HepG2 (cell line): ENCODE results near the gene MMS19. TPM values are rescaled to one million over a fixed set of nuclear protein-coding genes. Genes with fewer than 3 reads are reported as not detected.
A peak's percentile ranks its signal among the peaks of the same experiment; 100 is the strongest.
"Not testable (repeated sequence)": the region's sequence is repeated elsewhere in the genome, so short reads cannot be mapped to it uniquely, and the experiment has no call there.

ENCODE experiments used
- ATAC-seq: fragments of 200-7000 bp; cut with Tn5 transposase; 3 replicates; pipeline ENCODE4 v1.9.1; 2020; ENCODE audit warnings: mild to moderate bottlenecking, moderate library complexity
- BruUV-seq: library from RNA; stranded (reverse); fragments of 400-500 nt; replicated peaks from 2 replicates; lab custom pipeline; 2021; lab: Mats Ljungman, UMichigan
- CTCF ChIA-PET: fragments of 300-600 bp; formaldehyde crosslinking; extraction: SDS; loops from one replicate; lab custom pipeline; 2021; ENCODE audit warnings: low total read pairs, inconsistent platforms, low intra/inter-chr PET ratio; lab: Yijun Ruan, JAX
- POLR2A ChIA-PET: fragments of 350-600 bp; sonication (Branson Sonifier 250); formaldehyde crosslinking; loops from one replicate; lab custom pipeline; 2020; ENCODE audit warnings: antibody characterized with exemption, inconsistent platforms; lab: Yijun Ruan, JAX
- DNase-seq: peaks from one replicate; pipeline ENCODE4 v3.0.0-alpha.2; 2015; ENCODE audit warnings: low spot score
- FAIRE-seq: peaks from 3 replicates; lab custom pipeline; 2011; peaks lifted over from hg19 to GRCh38; lab: Jason Lieb, UNC
- H2AFZ ChIP-seq: one replicate; pipeline ENCODE4 v1.6.1; 2011; ENCODE audit warnings: low read length, inconsistent platforms
- H3K27ac ChIP-seq: fragments of 300-600 bp; 3 replicates; pipeline ENCODE4 v1.8.0; 2011; ENCODE audit warnings: mixed run types, mild to moderate bottlenecking, mixed read lengths, low read length, inconsistent platforms; ENCODE audit not compliant: insufficient read depth; ENCODE audit errors: extremely low read length
- H3K27me3 ChIP-seq, 2 experiments: fragments of 200-600 bp in 1 of 2; 2 replicates in 1 of 2; 3 replicates in 1 of 2; pipeline versions ENCODE4 v1.6.0 to v1.8.0; 2011; ENCODE audit warnings: low read length in 2 of 2, mild to moderate bottlenecking in 2 of 2, moderate library complexity in 2 of 2, inconsistent platforms in 1 of 2; ENCODE audit not compliant: insufficient read depth in 2 of 2, control insufficient read depth in 1 of 2
- H3K36me3 ChIP-seq, 2 experiments: fragments of 200-600 bp in 1 of 2; replicated peaks in 1 of 2; 2 replicates in 1 of 2; 3 replicates in 1 of 2; pipeline versions ENCODE4 v1.5.1 to v1.8.0; 2011; ENCODE audit warnings: low read length in 2 of 2, inconsistent platforms in 1 of 2; ENCODE audit not compliant: insufficient read depth in 2 of 2, control insufficient read depth in 1 of 2
- H3K4me1 ChIP-seq: 2 replicates; pipeline ENCODE4 v1.5.1; 2012; ENCODE audit warnings: low read length, inconsistent platforms; ENCODE audit not compliant: insufficient read depth
- H3K4me2 ChIP-seq: 2 replicates; pipeline ENCODE4 v1.6.0; 2011; ENCODE audit warnings: low read depth, low read length, inconsistent platforms
- H3K4me3 ChIP-seq, 3 experiments: fragments of 200-600 bp in 1 of 3; sonication (generic), shearing (Covaris generic) in 1 of 3; replicated peaks in 1 of 3; 2 replicates each; pipeline ENCODE4 v1.5.1; 2011 to 2016; ENCODE audit warnings: low read length in 3 of 3, inconsistent platforms in 2 of 3, low read depth in 2 of 3, mild to moderate bottlenecking in 2 of 3, control low read depth in 1 of 3, mixed read lengths in 1 of 3; ENCODE audit not compliant: insufficient read depth in 1 of 3
- H3K79me2 ChIP-seq: one replicate; pipeline ENCODE4 v1.6.1; 2011; ENCODE audit warnings: low read length, inconsistent platforms; ENCODE audit not compliant: insufficient read depth
- H3K9ac ChIP-seq: 2 replicates; pipeline ENCODE4 v1.6.0; 2011; ENCODE audit warnings: mild to moderate bottlenecking, low read depth, low read length, inconsistent platforms; ENCODE audit not compliant: insufficient read depth
- H3K9me3 ChIP-seq: 2 replicates; pipeline ENCODE4 v1.5.1; 2012; ENCODE audit warnings: mild to moderate bottlenecking, low read length
- H4K20me1 ChIP-seq: 2 replicates; pipeline ENCODE4 v1.6.0; 2011; ENCODE audit warnings: inconsistent platforms, mild to moderate bottlenecking, low read length, moderate library complexity; ENCODE audit not compliant: insufficient read depth
- GABPB1 ChIP-seq: IDR thresholded peaks from 2 replicates; pipeline ENCODE4 v1.6.1; 2016; ENCODE audit warnings: mild to moderate bottlenecking, missing genetic modification reagents, moderate library complexity, missing compliant biosample characterization
- SALL1 ChIP-seq: sonication (generic); formaldehyde crosslinking; IDR thresholded peaks from 2 replicates; pipeline ENCODE4 v1.8.0; 2022; ENCODE audit warnings: mild to moderate bottlenecking, missing genetic modification reagents
- SPEN ChIP-seq: sonication (generic); formaldehyde crosslinking; IDR thresholded peaks from 2 replicates; pipeline ENCODE4 v1.5.1; 2020; ENCODE audit warnings: low read depth, mild to moderate bottlenecking, missing genetic modification reagents
- YEATS4 ChIP-seq: sonication (generic); formaldehyde crosslinking; IDR thresholded peaks from 2 replicates; pipeline ENCODE4 v1.4.0; 2020; ENCODE audit warnings: missing genetic modification reagents, borderline replicate concordance
- WGBS: methylation state at CpG from one replicate; pipeline ENCODE4 v1.1.6; 2017; ENCODE audit warnings: low lambda C conversion rate; 5-methylcytosine and 5-hydroxymethylcytosine counted together
- in situ Hi-C: cut with HindIII; loops from 2 replicates; pipeline ENCODE4 v1.10.0; 2017; ENCODE audit warnings: low pct_unique_long_range_greater_than_20kb; ENCODE audit not compliant: extremely low pct_ligation_motif_present
- intact Hi-C: fragments of 100-400 bp; cut with micrococcal nuclease; formaldehyde crosslinking; loops from one replicate; pipeline ENCODE4 v1.10.0; 2022; ENCODE audit not compliant: unreplicated experiment
- polyA plus RNA-seq, 8 experiments: library from polyadenylated mRNA; depleted of rRNA in 3 of 8; stranded (reverse) in 7 of 8; unstranded in 1 of 8; fragments of >200 nt; fragmentation: Illumina TruSeq in 4 of 8; extraction: Trizol in 4 of 8; gene quantifications; 2 replicates each; pipeline versions ENCODE4 v1.2.1 to v1.2.3, GENCODE V29; 2011 to 2016; ENCODE audit warnings: low read depth in 4 of 8, missing spikeins in 1 of 8, mixed read lengths in 1 of 8; ENCODE audit not compliant: insufficient read depth in 1 of 8
- total RNA-seq, 5 experiments: library from RNA; depleted of rRNA; stranded (reverse); fragments of >200 nt; fragmentation: Illumina TruSeq; extraction: Trizol; gene quantifications; 2 replicates each; pipeline ENCODE4 v1.2.3, GENCODE V29; 2016; ENCODE audit warnings: low read depth in 1 of 5
- TF ChIP-seq, protein P1 (sequence below): sonication (generic); formaldehyde crosslinking; IDR thresholded peaks from 2 replicates; pipeline ENCODE4 v1.4.0; 2020; ENCODE audit warnings: missing genetic modification reagents, borderline replicate concordance
- TF ChIP-seq, protein P2 (sequence below): sonication (generic); formaldehyde crosslinking; IDR thresholded peaks from 2 replicates; pipeline ENCODE4 v1.5.0; 2020; ENCODE audit warnings: missing genetic modification reagents, mild to moderate bottlenecking, borderline replicate concordance
- TF ChIP-seq, protein P3 (sequence below), 2 experiments: sonication (generic) in 1 of 2; formaldehyde crosslinking in 1 of 2; IDR thresholded peaks; 2 replicates each; pipeline versions ENCODE4 v1.4.0 to v1.6.1; 2018 to 2020; ENCODE audit warnings: missing genetic modification reagents in 2 of 2, borderline replicate concordance in 1 of 2, low read depth in 1 of 2, mild to moderate bottlenecking in 1 of 2, missing biosample characterization in 1 of 2

Gene MMS19
- total and polyA plus RNA-seq, 2 of the 13 experiments (the other 11 are each of a cell fraction or from before 2014, with no cell fraction given), result 76.4 to 107 TPM

DNA sequence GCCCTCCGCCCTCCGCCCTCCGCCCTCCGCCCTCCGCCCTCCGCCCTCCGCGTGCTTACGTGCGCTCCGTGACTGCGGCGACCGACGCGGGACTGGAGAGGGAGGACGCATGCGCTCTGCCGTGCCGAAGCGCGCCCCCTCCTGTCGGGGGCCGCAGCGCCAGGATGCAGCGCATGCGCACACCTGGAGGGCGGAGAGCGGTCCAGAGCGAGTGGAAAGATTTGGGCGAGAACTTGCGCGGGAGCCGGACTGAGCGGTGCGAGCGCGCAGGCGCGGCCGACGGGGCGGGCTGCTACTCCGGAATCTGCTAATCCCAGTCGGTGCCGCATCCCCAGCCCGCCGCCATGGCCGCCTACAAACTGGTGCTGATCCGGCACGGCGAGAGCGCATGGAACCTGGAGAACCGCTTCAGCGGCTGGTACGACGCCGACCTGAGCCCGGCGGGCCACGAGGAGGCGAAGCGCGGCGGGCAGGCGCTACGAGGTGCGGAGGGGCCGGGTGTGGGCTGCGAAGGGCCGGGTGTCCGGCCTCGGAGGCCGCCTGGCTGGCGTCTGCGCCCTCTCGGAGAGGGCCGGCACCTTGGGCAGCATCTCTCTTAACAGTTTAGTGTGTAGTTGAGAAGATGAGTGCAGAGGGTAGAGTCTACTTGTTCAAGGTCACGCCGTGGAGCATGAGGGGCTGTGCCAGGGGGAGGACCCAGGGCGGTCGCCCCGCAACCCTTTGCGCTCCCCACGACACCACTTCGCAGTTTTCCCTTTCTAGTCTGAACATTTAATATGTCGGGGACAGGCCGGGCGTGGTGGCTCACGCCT, 72.1 kb downstream of the MMS19 start, which contains the start of gene PGAM1 (continued):
- TF ChIP-seq SPEN (CRISPR knock-in tag) (peak; percentile 77; the same call in 1 of the 2 replicates), GABPB1 (peak; percentile 80), SALL1 (CRISPR knock-in tag) (peak; percentile 79), YEATS4 (CRISPR knock-in tag) (peak; percentile 78; the same call in 1 of the 2 replicates)
- TF ChIP-seq, protein P1, sequence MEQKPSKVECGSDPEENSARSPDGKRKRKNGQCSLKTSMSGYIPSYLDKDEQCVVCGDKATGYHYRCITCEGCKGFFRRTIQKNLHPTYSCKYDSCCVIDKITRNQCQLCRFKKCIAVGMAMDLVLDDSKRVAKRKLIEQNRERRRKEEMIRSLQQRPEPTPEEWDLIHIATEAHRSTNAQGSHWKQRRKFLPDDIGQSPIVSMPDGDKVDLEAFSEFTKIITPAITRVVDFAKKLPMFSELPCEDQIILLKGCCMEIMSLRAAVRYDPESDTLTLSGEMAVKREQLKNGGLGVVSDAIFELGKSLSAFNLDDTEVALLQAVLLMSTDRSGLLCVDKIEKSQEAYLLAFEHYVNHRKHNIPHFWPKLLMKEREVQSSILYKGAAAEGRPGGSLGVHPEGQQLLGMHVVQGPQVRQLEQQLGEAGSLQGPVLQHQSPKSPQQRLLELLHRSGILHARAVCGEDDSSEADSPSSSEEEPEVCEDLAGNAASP (CRISPR knock-in tag), result peak; percentile 14; the same call in 1 of the 2 replicates
- TF ChIP-seq, protein P2, sequence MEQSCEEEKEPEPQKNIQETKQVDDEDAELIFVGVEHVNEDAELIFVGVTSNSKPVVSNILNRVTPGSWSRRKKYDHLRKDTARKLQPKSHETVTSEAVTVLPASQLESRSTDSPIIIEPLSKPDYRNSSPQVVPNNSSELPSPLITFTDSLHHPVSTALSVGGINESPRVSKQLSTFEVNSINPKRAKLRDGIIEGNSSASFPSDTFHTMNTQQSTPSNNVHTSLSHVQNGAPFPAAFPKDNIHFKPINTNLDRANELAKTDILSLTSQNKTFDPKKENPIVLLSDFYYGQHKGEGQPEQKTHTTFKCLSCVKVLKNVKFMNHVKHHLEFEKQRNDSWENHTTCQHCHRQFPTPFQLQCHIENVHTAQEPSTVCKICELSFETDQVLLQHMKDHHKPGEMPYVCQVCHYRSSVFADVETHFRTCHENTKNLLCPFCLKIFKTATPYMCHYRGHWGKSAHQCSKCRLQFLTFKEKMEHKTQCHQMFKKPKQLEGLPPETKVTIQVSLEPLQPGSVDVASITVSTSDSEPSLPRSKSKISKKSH (CRISPR knock-in tag), result 0 out of 2 replicates have a peak, but pooled peaks have one; percentile 9
- TF ChIP-seq, protein P3, sequence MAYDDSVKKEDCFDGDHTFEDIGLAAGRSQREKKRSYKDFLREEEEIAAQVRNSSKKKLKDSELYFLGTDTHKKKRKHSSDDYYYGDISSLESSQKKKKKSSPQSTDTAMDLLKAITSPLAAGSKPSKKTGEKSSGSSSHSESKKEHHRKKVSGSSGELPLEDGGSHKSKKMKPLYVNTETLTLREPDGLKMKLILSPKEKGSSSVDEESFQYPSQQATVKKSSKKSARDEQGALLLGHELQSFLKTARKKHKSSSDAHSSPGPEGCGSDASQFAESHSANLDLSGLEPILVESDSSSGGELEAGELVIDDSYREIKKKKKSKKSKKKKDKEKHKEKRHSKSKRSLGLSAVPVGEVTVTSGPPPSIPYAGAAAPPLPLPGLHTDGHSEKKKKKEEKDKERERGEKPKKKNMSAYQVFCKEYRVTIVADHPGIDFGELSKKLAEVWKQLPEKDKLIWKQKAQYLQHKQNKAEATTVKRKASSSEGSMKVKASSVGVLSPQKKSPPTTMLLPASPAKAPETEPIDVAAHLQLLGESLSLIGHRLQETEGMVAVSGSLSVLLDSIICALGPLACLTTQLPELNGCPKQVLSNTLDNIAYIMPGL (CRISPR knock-in tag; IDR thresholded peaks at IDR 0.05; ENCODE audit: borderline replicate concordance in 1 of 2, low read depth in 1 of 2), result peak; percentile 68 to 84; a peak in 3 of 4 replicates
- TF ChIP-seq, all 625 proteins: peak for 189

DNA sequence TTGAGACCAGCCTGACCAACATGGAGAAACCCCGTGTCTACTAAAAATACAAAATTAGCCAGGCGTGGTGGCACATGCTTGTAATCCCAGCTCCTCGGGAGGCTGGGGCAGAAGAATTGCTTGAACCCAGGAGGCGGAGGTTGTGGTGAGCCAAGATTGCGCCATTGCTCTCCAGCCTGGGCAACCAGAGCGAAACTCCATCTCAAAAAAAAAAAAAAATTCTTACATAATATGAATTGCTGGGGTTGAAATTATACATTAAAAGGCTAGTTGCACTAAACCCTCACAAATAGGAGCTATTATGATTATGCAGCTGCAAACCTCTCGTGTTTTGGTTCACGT, 74.5 kb downstream of the MMS19 start:
- in situ Hi-C loops, DNase-seq, FAIRE-seq, ATAC-seq, BruUV-seq, H3K9ac ChIP-seq, H3K4me3 ChIP-seq, H2AFZ ChIP-seq, H3K9me3 ChIP-seq, H3K27ac ChIP-seq, intact Hi-C loops, H3K27me3 ChIP-seq, H3K36me3 ChIP-seq, CTCF ChIA-PET, H3K4me2 ChIP-seq: not testable (repeated sequence)
- WGBS, result 94% methylated on average over 8 of the region's 8 CpGs
- H3K4me1 ChIP-seq, result peaks cover 52% of the 10 kb centered on the region
- H4K20me1 ChIP-seq, result peaks cover 16% of the 10 kb centered on the region
- POLR2A ChIA-PET, result interaction anchor here (1.1 to 1.6 kb wide), 2 partner anchors 11 to 23 kb away, joined by 3 read pairs; no protein-coding TSS in a partner anchor
- peaks cover 28% of the 10 kb centered on the region for H3K79me2 ChIP-seq
